Parathyroid adenoma (tissue), 2 donors: ENCODE data around the gene FAM193A.

Experiments
- H2AFZ ChIP-seq: fragments of 300-600 bp; sonication (generic); one replicate; pipeline ENCODE4 v1.7.0; 2017; ENCODE audit warnings: antibody characterized with exemption, mild to moderate bottlenecking
- H3K27ac ChIP-seq: fragments of 300-600 bp; sonication (generic); one replicate; pipeline ENCODE4 v1.7.0; 2017
- H3K27me3 ChIP-seq: fragments of 300-600 bp; sonication (generic); one replicate; pipeline ENCODE4 v1.7.0; 2017; ENCODE audit warnings: low read length; ENCODE audit not compliant: control insufficient read depth, insufficient read depth
- H3K36me3 ChIP-seq: fragments of 300-600 bp; sonication (generic); one replicate; pipeline ENCODE4 v1.7.0; 2017; ENCODE audit warnings: low read length; ENCODE audit not compliant: control insufficient read depth, insufficient read depth
- H3K4me1 ChIP-seq: fragments of 300-600 bp; sonication (generic); one replicate; pipeline ENCODE4 v1.7.0; 2017; ENCODE audit warnings: control low read depth
- H3K4me2 ChIP-seq: fragments of 300-600 bp; sonication (generic); one replicate; pipeline ENCODE4 v1.7.0; 2017; ENCODE audit warnings: low read length
- H3K4me3 ChIP-seq: fragments of 300-600 bp; sonication (generic); one replicate; pipeline ENCODE4 v1.7.0; 2017; ENCODE audit warnings: low read depth, low read length
- H3K79me2 ChIP-seq: fragments of 300-600 bp; sonication (generic); one replicate; pipeline ENCODE4 v1.7.0; 2017; ENCODE audit warnings: control low read depth
- H3K9ac ChIP-seq: fragments of 300-600 bp; sonication (generic); one replicate; pipeline ENCODE4 v1.7.0; 2017; ENCODE audit warnings: mild to moderate bottlenecking
- H3K9me3 ChIP-seq: fragments of 300-600 bp; sonication (generic); one replicate; pipeline ENCODE4 v1.7.0; 2017; ENCODE audit warnings: low read length; ENCODE audit not compliant: control insufficient read depth
- TF ChIP-seq, protein P1 (sequence below): fragments of 300-600 bp; sonication (generic); IDR thresholded peaks from one replicate; pipeline ENCODE4 v1.7.0; 2017; ENCODE audit warnings: antibody characterized with exemption, mild to moderate bottlenecking
- donor health status: primary hyperparathyroidism.

The FAM193A gene

DNA sequence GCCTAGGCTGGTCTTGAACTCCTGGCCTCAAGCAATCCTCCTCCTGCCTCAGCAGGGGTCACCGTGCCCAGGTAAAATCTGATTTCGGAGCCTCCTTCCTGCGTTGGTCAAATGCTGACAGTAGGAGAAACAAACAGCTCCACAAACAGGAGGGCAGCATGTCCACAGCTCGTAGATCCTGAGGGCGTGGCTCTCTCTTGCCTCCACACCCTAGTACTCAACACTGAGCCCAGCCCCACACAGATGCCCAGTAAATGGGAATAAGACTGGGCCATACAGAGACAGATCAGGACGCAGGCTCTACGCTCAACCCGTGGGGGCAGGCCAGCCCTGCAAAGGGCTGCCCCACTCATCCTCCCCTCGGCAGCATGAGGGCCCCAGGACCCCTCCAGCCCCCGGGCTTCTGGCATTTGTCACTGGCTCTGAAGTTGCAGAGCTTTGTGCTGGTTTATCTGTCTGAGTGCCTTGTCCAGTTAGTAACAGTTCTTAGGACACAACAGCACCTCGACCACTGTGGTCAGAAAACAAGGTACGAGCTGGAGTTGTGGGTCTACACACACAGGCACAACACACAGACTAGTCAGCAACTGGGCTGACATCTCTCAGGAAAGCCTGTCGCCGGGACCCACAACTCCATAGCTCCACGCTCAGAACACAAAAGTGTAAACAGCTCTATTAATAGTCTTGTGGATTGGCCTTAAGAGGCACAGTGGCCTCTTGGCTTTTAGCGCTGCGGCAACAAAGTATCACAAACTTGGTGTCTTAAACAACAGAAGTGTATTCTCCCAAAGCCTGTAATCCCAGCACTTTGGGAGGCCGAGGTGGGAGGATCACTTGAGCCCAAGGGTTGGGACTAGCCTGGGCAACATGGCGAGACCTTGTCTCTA lies 214.5 kb downstream of the FAM193A start:
- TF ChIP-seq, protein P1, sequence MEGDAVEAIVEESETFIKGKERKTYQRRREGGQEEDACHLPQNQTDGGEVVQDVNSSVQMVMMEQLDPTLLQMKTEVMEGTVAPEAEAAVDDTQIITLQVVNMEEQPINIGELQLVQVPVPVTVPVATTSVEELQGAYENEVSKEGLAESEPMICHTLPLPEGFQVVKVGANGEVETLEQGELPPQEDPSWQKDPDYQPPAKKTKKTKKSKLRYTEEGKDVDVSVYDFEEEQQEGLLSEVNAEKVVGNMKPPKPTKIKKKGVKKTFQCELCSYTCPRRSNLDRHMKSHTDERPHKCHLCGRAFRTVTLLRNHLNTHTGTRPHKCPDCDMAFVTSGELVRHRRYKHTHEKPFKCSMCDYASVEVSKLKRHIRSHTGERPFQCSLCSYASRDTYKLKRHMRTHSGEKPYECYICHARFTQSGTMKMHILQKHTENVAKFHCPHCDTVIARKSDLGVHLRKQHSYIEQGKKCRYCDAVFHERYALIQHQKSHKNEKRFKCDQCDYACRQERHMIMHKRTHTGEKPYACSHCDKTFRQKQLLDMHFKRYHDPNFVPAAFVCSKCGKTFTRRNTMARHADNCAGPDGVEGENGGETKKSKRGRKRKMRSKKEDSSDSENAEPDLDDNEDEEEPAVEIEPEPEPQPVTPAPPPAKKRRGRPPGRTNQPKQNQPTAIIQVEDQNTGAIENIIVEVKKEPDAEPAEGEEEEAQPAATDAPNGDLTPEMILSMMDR = no peak
- Histone ChIP-seq H3K4me1 (no peaks in the 10 kb centered on the region), H3K9me3 (no peaks in the 10 kb centered on the region), H3K36me3 (no peaks in the 10 kb centered on the region), H3K4me2 (no peak overlapping the region), H3K27ac (no peak overlapping the region), H3K79me2 (no peaks in the 10 kb centered on the region), H3K9ac (no peak overlapping the region), H3K4me3 (no peak overlapping the region), H3K27me3 (no peaks in the 10 kb centered on the region), H2AFZ (no peak overlapping the region)

DNA sequence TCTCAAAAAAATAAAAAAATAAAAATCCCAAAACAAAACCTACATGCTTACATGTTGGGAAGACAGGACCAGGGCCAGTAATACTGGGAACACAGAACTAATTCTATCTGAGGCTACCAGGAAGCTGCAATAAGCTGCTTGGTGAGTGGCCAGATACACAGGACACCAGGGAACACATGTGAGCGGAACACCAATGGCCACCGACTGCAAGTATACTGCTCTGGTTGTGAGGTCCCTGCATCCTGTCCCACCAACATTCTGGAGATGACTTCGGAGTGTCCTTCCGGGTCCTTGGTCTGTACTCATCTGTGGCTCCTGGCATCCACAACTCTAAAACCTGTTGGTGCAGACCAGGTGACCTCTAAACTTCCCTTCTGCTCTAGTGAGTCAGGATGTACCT lies 217.0 kb downstream of the FAM193A start:
- Histone ChIP-seq H3K27me3 (no peaks in the 10 kb centered on the region), H3K4me3 (no peak overlapping the region), H2AFZ (no peak overlapping the region), H3K4me1 (no peaks in the 10 kb centered on the region), H3K36me3 (no peaks in the 10 kb centered on the region), H3K4me2 (no peak overlapping the region), H3K9me3 (no peaks in the 10 kb centered on the region), H3K9ac (no peak overlapping the region), H3K27ac (no peak overlapping the region), H3K79me2 (no peaks in the 10 kb centered on the region)
- TF ChIP-seq, protein P1 = no peak

DNA sequence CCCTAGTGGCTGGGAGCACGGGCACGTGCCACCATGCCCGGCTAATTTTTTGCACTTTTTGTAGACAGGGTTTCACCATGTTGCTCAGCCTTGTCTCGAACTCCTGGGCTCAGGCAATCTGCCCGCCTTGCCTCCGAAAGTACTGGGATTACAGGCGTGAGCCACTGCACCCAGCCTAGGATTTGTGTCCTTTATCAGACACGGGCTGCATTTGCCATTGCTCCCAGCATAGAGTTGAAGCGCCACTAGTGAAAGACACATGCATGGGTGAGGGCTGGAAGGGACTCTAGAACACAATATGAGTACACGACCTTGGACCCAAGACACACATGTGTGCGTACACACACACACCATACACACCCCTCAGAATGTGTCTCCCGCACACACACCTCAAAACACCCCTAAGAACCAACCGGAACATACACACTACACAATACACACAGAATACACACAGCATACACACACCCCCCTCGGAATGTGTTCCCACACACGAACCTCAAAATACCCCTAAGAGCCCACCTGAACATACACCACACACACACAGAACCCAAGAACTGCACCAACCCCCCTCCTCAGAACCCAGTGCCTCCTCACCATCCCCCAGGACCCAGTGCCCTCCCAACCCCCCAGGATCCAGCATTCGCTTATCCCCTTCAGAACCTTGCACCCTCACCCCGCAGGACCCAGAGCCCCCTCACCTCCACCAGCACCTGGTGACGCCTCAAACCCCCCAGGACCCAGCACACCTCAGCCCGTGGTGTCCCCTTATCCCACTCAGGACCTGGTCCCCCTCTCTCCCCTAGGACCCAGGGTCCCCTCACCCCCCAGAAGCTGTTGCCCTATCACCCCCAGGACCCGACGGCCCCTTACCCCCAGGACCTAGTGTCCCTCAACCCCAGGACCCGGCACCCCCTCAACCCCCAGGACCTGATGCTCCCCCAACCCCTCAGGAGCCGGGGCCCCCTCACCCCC lies 218.7 kb downstream of the FAM193A start:
- TF ChIP-seq, protein P1 = no peak
- Histone ChIP-seq H3K4me2 (peak overlapping the region; percentile 58), H3K9ac (no peak overlapping the region), H3K9me3 (no peaks in the 10 kb centered on the region), H3K79me2 (no peaks in the 10 kb centered on the region), H3K4me3 (peak overlapping the region; percentile 66), H3K27ac (peak overlapping the region; percentile 32), H2AFZ (peak overlapping the region; percentile 82), H3K27me3 (no peaks in the 10 kb centered on the region), H3K4me1 (no peaks in the 10 kb centered on the region), H3K36me3 (no peaks in the 10 kb centered on the region)

DNA sequence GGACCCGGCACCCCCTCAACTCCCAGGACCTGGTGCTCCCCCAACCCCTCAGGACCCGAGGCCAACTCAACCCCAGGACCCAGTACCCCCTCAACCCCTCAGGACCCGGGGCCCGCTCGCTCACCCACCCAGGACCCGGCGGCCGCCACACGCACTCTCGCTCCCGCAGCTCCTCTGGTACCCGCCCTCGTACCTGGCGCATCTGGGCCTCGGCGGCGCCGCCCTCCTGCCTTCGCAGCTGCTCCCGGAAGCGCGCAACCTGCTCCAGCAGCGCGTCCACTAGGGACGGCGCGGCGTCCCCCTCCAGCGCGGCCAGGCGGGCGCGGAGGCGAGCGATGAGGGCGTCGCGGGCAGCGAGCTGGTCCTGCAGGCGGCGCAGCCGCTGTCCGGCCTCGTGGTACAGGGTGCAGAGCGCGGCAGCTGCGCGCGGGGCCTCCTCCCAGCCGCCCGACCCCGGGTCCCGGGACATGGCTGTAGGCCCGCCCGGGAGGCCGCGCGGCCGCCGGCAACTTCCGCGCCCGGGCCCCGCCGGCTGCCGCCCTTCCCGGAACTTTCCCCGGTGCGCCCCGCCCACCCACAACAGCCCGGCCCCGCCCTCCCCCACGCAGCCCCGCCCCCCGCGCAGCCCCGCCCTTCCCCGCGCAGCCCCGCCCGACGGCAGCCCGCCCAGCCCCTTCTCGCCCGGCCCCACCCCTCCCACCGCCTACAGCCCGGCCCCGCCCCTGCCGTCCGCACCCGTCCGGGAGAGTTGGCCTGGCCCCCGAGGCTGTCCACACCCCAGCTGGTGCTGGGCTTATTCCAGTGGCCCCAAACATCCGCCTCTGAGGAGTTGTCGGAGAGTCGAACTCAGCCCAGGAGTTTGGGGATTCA lies 219.6 kb downstream of the FAM193A start, which contains the start of gene TNIP2:
TNIP2 (minus strand) TSS at position 516 of the 870 bp plus-strand sequence; CDS start at position 469, 47 bp downstream.
- Histone ChIP-seq H2AFZ (peak within 1 kb of the TSS; percentile 82), H3K4me2 (peak within 1 kb of the TSS; percentile 58), H3K27me3 (no peaks in the 10 kb centered on the region), H3K9ac (no peak within 1 kb of the TSS), H3K79me2 (no peaks in the 10 kb centered on the region), H3K36me3 (no peaks in the 10 kb centered on the region), H3K4me1 (no peaks in the 10 kb centered on the region), H3K9me3 (no peaks in the 10 kb centered on the region), H3K27ac (peak within 1 kb of the TSS; percentile 32), H3K4me3 (peak within 1 kb of the TSS; percentile 66)
- TF ChIP-seq, protein P1 = peak; percentile 12
